ENCODE results near the gene ADRA2C.

Gene ADRA2C

GRCh38 chr4:3814053-3814570 is 47.9 kb downstream of the ADRA2C start:
- TF ChIP-seq, protein P1, sequence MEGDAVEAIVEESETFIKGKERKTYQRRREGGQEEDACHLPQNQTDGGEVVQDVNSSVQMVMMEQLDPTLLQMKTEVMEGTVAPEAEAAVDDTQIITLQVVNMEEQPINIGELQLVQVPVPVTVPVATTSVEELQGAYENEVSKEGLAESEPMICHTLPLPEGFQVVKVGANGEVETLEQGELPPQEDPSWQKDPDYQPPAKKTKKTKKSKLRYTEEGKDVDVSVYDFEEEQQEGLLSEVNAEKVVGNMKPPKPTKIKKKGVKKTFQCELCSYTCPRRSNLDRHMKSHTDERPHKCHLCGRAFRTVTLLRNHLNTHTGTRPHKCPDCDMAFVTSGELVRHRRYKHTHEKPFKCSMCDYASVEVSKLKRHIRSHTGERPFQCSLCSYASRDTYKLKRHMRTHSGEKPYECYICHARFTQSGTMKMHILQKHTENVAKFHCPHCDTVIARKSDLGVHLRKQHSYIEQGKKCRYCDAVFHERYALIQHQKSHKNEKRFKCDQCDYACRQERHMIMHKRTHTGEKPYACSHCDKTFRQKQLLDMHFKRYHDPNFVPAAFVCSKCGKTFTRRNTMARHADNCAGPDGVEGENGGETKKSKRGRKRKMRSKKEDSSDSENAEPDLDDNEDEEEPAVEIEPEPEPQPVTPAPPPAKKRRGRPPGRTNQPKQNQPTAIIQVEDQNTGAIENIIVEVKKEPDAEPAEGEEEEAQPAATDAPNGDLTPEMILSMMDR (IDR thresholded peaks at IDR 0.05): no peak

DNA sequence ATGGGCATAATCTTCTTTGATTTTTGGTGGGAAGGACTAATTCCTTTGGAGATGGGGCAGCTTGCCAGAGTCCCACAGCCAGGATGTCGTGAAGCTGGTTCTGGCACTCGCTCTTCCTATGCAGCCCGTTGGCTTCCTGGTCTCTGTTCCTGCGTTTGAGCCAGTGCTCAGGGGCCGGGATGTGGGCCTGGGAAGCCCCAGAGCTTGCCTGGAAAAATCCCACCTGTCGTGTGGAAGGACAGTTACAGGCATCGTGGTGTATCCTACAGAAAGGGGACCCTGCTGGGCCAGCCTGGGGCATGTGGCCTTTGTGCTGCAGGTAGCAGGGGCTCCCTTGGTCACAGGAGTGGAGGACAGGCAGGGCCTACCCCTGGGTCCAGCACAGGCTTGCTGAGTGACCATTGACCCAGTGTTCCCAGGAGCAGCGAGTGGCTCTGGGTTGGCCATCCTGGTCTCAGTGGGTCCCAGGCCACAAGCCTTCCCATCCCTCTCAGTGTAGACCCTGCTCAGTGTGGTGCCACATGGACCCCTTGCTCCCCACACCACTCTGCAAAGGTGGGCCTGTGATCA is 50.2 kb downstream of the ADRA2C start:
- TF ChIP-seq, protein P1 (IDR thresholded peaks at IDR 0.05): no peak

GRCh38 chr4:3816983-3817960 is 51.1 kb downstream of the ADRA2C start:
- TF ChIP-seq, protein P1 (IDR thresholded peaks at IDR 0.05): no peak

Measured in LNCAP (cell line).